ENCODE results near the gene COX19.
"Not testable (repeated sequence)": the region's sequence is repeated elsewhere in the genome, so short reads cannot be mapped to it uniquely, and the experiment has no call there.

DNA sequence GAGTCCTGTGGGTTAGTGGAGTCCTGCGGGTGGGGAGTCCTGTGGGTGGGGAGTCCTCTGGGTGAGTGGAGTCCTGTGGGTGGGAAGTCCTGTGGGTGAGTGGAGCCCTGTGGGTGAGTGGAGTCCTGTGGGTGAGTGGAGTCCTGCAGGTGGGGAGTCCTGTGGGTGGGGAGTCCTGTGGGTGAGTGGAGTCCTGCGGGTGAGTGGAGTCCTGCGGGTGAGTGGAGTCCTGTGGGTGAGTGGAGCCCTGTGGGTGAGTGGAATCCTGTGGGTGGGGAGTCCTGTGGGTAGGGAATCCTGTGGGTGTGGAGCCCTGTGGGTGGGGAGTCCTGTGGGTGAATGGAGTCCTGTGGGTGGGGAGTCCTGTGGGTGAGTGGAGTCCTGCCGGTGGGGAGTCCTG, 26.7 kb upstream of the COX19 start:
- TF ChIP-seq, protein P1, sequence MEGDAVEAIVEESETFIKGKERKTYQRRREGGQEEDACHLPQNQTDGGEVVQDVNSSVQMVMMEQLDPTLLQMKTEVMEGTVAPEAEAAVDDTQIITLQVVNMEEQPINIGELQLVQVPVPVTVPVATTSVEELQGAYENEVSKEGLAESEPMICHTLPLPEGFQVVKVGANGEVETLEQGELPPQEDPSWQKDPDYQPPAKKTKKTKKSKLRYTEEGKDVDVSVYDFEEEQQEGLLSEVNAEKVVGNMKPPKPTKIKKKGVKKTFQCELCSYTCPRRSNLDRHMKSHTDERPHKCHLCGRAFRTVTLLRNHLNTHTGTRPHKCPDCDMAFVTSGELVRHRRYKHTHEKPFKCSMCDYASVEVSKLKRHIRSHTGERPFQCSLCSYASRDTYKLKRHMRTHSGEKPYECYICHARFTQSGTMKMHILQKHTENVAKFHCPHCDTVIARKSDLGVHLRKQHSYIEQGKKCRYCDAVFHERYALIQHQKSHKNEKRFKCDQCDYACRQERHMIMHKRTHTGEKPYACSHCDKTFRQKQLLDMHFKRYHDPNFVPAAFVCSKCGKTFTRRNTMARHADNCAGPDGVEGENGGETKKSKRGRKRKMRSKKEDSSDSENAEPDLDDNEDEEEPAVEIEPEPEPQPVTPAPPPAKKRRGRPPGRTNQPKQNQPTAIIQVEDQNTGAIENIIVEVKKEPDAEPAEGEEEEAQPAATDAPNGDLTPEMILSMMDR (IDR thresholded peaks at IDR 0.05), result not testable (repeated sequence)
- TF ChIP-seq POLR2A (IDR thresholded peaks at IDR 0.05), result not testable (repeated sequence)

All from uterus (tissue), 2 donors.